ENCODE data around the gene NAA38.

NAA38 gene

DNA sequence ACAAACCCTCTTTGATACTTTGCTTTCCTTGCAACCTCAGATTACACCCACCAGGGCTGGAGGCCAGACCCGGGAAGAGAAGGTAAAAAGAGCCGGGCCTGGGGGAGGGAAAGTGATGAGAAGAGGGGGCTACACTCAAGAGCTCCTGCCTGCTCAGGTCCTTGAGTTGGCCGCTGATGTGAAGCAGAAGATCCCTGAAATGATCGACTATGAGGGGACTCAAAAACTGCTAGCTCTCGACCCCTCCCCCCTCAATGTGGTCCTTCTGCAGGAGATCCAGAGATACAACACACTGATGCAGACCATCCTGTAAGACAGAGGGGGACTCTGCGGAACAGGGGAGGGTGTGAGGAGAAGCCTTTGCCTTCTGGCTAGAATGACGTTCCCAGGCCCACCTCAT is 26.1 kb downstream of the NAA38 start:
- DNase-seq, result no peak
- Histone ChIP-seq H3K9ac (ENCODE audit: low read length) (no peak overlapping the region), H3K36me3 (replicated peaks; ENCODE audit: insufficient read depth, low read length) (no peaks in the 10 kb centered on the region), H3K9me3 (replicated peaks; ENCODE audit: insufficient read depth, low read length) (no peaks in the 10 kb centered on the region), H3K9me2 (replicated peaks; ENCODE audit: insufficient read depth, low read length) (no peaks in the 10 kb centered on the region), H4K20me1 (ENCODE audit: insufficient read depth, low read length) (no peaks in the 10 kb centered on the region), H3F3A (ENCODE audit: insufficient read depth, low read length) (peaks cover 16% of the 10 kb centered on the region), H3K4me3 (ENCODE audit: low read length) (no peak overlapping the region), H3K27ac (ENCODE audit: low read length) (no peak overlapping the region), H3K4me1 (ENCODE audit: low read length) (peaks cover 9% of the 10 kb centered on the region; the same call in 1 of the 2 replicates), H3K4me2 (ENCODE audit: low read depth, low read length) (no peak overlapping the region), H2AFZ (ENCODE audit: low read length) (no peak overlapping the region), H3K27me3 (replicated peaks; ENCODE audit: insufficient read depth, low read length) (peaks cover 69% of the 10 kb centered on the region), H3K79me2 (ENCODE audit: low read length) (no peaks in the 10 kb centered on the region)
- no peak for TF ChIP-seq EZH2phosphoT487 (IDR thresholded peaks at IDR 0.05; ENCODE audit: low read length)
- TF ChIP-seq EZH2 (optimal IDR thresholded peaks at IDR 0.05; ENCODE audit: low read depth, low read length), result no peak
- TF ChIP-seq, protein P1, sequence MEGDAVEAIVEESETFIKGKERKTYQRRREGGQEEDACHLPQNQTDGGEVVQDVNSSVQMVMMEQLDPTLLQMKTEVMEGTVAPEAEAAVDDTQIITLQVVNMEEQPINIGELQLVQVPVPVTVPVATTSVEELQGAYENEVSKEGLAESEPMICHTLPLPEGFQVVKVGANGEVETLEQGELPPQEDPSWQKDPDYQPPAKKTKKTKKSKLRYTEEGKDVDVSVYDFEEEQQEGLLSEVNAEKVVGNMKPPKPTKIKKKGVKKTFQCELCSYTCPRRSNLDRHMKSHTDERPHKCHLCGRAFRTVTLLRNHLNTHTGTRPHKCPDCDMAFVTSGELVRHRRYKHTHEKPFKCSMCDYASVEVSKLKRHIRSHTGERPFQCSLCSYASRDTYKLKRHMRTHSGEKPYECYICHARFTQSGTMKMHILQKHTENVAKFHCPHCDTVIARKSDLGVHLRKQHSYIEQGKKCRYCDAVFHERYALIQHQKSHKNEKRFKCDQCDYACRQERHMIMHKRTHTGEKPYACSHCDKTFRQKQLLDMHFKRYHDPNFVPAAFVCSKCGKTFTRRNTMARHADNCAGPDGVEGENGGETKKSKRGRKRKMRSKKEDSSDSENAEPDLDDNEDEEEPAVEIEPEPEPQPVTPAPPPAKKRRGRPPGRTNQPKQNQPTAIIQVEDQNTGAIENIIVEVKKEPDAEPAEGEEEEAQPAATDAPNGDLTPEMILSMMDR (IDR thresholded peaks at IDR 0.05; ENCODE audit: low read length), result no peak

DNA sequence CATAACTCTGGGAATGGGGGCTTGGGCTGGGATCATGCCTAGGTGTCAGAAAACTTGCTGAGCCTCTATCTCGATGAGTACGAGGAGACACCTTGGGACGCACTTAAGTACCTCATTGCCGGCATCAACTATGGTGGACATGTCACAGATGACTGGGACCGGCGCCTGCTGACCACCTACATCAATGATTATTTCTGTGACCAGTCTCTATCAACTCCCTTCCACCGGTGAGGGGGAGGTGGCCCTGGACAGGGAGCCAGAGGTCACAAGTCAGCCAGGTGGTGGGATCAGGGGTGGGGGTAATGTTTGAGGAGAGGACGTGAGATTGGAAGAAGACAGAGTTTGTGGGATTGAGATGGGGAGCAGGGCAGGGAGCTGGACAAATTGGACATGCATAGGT is 26.7 kb downstream of the NAA38 start:
- no peak overlapping the region for H2AFZ ChIP-seq (ENCODE audit: low read length)
- peaks cover 7% of the 10 kb centered on the region; the same call in 1 of the 2 replicates for H3K4me1 ChIP-seq (ENCODE audit: low read length)
- H3K27ac ChIP-seq (ENCODE audit: low read length), result no peak overlapping the region
- DNase-seq, result no peak
- H4K20me1 ChIP-seq (ENCODE audit: insufficient read depth, low read length), result no peaks in the 10 kb centered on the region
- H3K4me2 ChIP-seq (ENCODE audit: low read depth, low read length), result no peak overlapping the region
- H3K9me3 ChIP-seq (replicated peaks; ENCODE audit: insufficient read depth, low read length), result no peaks in the 10 kb centered on the region
- TF ChIP-seq, protein P1 (IDR thresholded peaks at IDR 0.05; ENCODE audit: low read length), result no peak
- TF ChIP-seq EZH2phosphoT487 (IDR thresholded peaks at IDR 0.05; ENCODE audit: low read length) (no peak), EZH2 (optimal IDR thresholded peaks at IDR 0.05; ENCODE audit: low read depth, low read length) (no peak)
- no peaks in the 10 kb centered on the region for H3K36me3 ChIP-seq (replicated peaks; ENCODE audit: insufficient read depth, low read length)
- peaks cover 10% of the 10 kb centered on the region; the same call in 1 of the 2 replicates for H3F3A ChIP-seq (ENCODE audit: insufficient read depth, low read length)
- H3K9ac ChIP-seq (ENCODE audit: low read length), result no peak overlapping the region
- no peak overlapping the region for H3K4me3 ChIP-seq (ENCODE audit: low read length)
- H3K27me3 ChIP-seq (replicated peaks; ENCODE audit: insufficient read depth, low read length), result peaks cover 75% of the 10 kb centered on the region
- no peaks in the 10 kb centered on the region for H3K79me2 ChIP-seq (ENCODE audit: low read length)
- H3K9me2 ChIP-seq (replicated peaks; ENCODE audit: insufficient read depth, low read length), result no peaks in the 10 kb centered on the region

DNA sequence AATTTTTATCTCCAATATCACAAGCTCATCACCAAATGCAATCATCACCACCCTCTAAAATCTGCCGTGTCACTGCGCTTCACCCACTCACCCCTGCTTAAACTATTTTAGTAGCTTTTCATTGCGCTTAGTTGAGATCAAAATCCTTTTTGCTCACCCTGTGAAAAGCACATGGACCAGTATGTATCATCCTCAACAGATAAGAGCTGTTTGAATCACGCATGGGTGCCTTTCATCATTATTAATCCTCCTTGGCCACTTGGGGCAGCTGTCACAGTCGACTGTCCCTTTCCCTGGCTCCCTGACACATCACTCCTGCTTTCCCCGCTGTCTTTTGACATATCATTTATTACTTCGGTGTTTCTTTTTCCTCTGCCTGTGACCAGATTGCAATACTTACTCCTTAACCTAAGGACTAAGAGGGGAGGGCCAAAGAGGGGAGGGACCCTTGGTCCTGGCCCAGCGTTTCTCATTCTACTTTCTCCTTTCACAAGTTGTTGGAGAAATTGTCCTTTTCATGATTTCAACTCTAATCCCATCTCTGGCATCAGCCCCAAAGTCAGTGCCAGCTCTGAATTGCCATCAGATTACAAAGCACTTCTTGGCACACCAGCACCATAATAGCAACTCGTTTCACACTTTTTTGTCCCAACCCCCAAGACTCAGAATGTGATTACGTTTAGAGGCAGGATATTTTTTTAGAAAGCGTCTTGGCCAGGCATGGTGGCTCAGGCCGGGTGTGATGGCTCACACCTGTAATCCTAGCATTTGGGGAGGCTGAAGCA is 32.0 kb downstream of the NAA38 start:
- no peak overlapping the region for H3K4me3 ChIP-seq (ENCODE audit: low read length)
- TF ChIP-seq EZH2 (optimal IDR thresholded peaks at IDR 0.05; ENCODE audit: low read depth, low read length), result no peak
- TF ChIP-seq, protein P1 (IDR thresholded peaks at IDR 0.05; ENCODE audit: low read length), result peak; percentile 23
- H3K4me1 ChIP-seq (ENCODE audit: low read length), result no peaks in the 10 kb centered on the region
- DNase-seq, result no peak
- no peak overlapping the region for H2AFZ ChIP-seq (ENCODE audit: low read length)
- no peak overlapping the region for H3K4me2 ChIP-seq (ENCODE audit: low read depth, low read length)
- H3K9ac ChIP-seq (ENCODE audit: low read length), result no peak overlapping the region
- no peaks in the 10 kb centered on the region for H3K36me3 ChIP-seq (replicated peaks; ENCODE audit: insufficient read depth, low read length)
- no peaks in the 10 kb centered on the region for H3K9me3 ChIP-seq (replicated peaks; ENCODE audit: insufficient read depth, low read length)
- no peaks in the 10 kb centered on the region for H3K9me2 ChIP-seq (replicated peaks; ENCODE audit: insufficient read depth, low read length)
- H3K27me3 ChIP-seq (replicated peaks; ENCODE audit: insufficient read depth, low read length), result peaks cover 93% of the 10 kb centered on the region
- H3K27ac ChIP-seq (ENCODE audit: low read length), result no peak overlapping the region
- no peaks in the 10 kb centered on the region for H3K79me2 ChIP-seq (ENCODE audit: low read length)
- no peaks in the 10 kb centered on the region for H3F3A ChIP-seq (ENCODE audit: insufficient read depth, low read length)
- no peaks in the 10 kb centered on the region for H4K20me1 ChIP-seq (ENCODE audit: insufficient read depth, low read length)
